Adrenal gland (tissue), 5 donors: ENCODE data around the gene MT1F.

Experiments used
- CTCF ChIP-seq, 6 experiments: fragments of 450-650 bp in 4 of 6; fragments of 200-600 bp in 2 of 6; sonication (generic) in 1 of 6; IDR thresholded peaks; 1 replicate in 5 of 6; 2 replicates in 1 of 6; pipeline versions ENCODE4 v1.5.1 to v1.8.0; 2016 to 2021; ENCODE audit warnings: antibody characterized with exemption in 6 of 6, mild to moderate bottlenecking in 2 of 6, moderate library complexity in 1 of 6
- POLR2A ChIP-seq, 2 donors: fragments of 450-650 bp; IDR thresholded peaks; one replicate each; pipeline ENCODE4 v1.6.1; 2017; ENCODE audit warnings: antibody characterized with exemption in 2 of 2, mild to moderate bottlenecking in 2 of 2, moderate library complexity in 1 of 2
- donor health status: DM: no; HTN: no; CAD: no.

GRCh38 chr16:56677474-56677873 is 19.7 kb downstream of the MT1F start:
- TF ChIP-seq CTCF (IDR thresholded peaks at IDR 0.05): no peak
- no peak for TF ChIP-seq POLR2A (IDR thresholded peaks at IDR 0.05)
